ENCODE results near the gene TMEM62. TPM values are rescaled to one million over a fixed set of nuclear protein-coding genes. Genes with fewer than 3 reads are reported as not detected.

Gene TMEM62
- polyA plus RNA-seq, 3 donors: 10.5 to 11.3 (median 10.8) TPM

GRCh38 chr15:43198992-43199391, 65.6 kb downstream of the TMEM62 start:
- 100% methylated on average over 2 of the region's 3 CpGs for WGBS (ENCODE audit: insufficient coverage)
- DNase-seq: no peak
- peaks cover 39 to 57% of the 10 kb centered on the region in 2 donors for H3K36me3 Mint-ChIP-seq
- H3K4me1 ChIP-seq (ENCODE audit: control insufficient read depth in 1 of 2, insufficient read depth in 2 of 2, low read length in 2 of 2): no peaks in the 10 kb centered on the region
- no peak for TF ChIP-seq CTCF (IDR thresholded peaks at IDR 0.05)
- peaks cover 0 to 14% (median 3%) of the 10 kb centered on the region in 7 donors for H3K9me3 Mint-ChIP-seq
- no peak overlapping the region for H3K4me3 ChIP-seq (replicated peaks in 1 of 3; ENCODE audit: low read depth in 2 of 3, low read length in 3 of 3)
- H3K4me3 Mint-ChIP-seq: no peak overlapping the region
- intact Hi-C loops (cut with micrococcal nuclease): no loop called here
- no peak overlapping the region for H3K27ac ChIP-seq (ENCODE audit: low read depth in 1 of 2, low read length in 2 of 2)
- H3K36me3 ChIP-seq (replicated peaks in 1 of 2; ENCODE audit: control insufficient read depth in 1 of 2, insufficient read depth in 2 of 2, low read length in 2 of 2): peaks cover 30 to 40% of the 10 kb centered on the region in 2 donors
- H3K4me2 ChIP-seq (replicated peaks; ENCODE audit: extremely low read depth, low read length, poor library complexity, severe bottlenecking): no peak overlapping the region
- H3K27me3 ChIP-seq (ENCODE audit: control insufficient read depth in 2 of 2, insufficient read depth in 2 of 2, low read length in 2 of 2): no peaks in the 10 kb centered on the region
- no peak overlapping the region for H3K9ac ChIP-seq (ENCODE audit: insufficient read depth, low read length, poor library complexity, severe bottlenecking)
- no peaks in the 10 kb centered on the region for H3K79me2 ChIP-seq (ENCODE audit: insufficient read depth, low read length)
- H2AFZ ChIP-seq (ENCODE audit: insufficient read depth, low read depth, low read length, poor library complexity, severe bottlenecking): no peak overlapping the region
- peaks cover 4% of the 10 kb centered on the region for H4K20me1 ChIP-seq (ENCODE audit: insufficient read depth, low read length)
- peaks cover 1 to 5% (median 2%) of the 10 kb centered on the region in 3 donors for H3K27me3 Mint-ChIP-seq (ENCODE audit: low read depth in 3 of 3)
- H3K27ac Mint-ChIP-seq: no peak overlapping the region
- no peaks in the 10 kb centered on the region for H3K9me3 ChIP-seq (replicated peaks in 1 of 2; ENCODE audit: control insufficient read depth in 1 of 2, insufficient read depth in 1 of 2, low read length in 2 of 2)
- peaks cover 2% of the 10 kb centered on the region for H3K4me1 Mint-ChIP-seq

- no peak for DNase-seq
- H3K4me3 ChIP-seq (replicated peaks in 1 of 3; ENCODE audit: low read depth in 2 of 3, low read length in 3 of 3): no peak overlapping the region
- H3K27ac Mint-ChIP-seq: peak overlapping the region in 1 of 7 donors; percentile 54
- peaks cover 20 to 30% of the 10 kb centered on the region in 2 donors for H3K36me3 ChIP-seq (replicated peaks in 1 of 2; ENCODE audit: control insufficient read depth in 1 of 2, insufficient read depth in 2 of 2, low read length in 2 of 2)
- H3K9me3 ChIP-seq (replicated peaks in 1 of 2; ENCODE audit: control insufficient read depth in 1 of 2, insufficient read depth in 1 of 2, low read length in 2 of 2): no peaks in the 10 kb centered on the region
- H2AFZ ChIP-seq (ENCODE audit: insufficient read depth, low read depth, low read length, poor library complexity, severe bottlenecking): no peak overlapping the region
- no peak overlapping the region for H3K9ac ChIP-seq (ENCODE audit: insufficient read depth, low read length, poor library complexity, severe bottlenecking)
- WGBS (ENCODE audit: insufficient coverage): 100% methylated on average over 2 of the region's 3 CpGs
- peaks cover 6% of the 10 kb centered on the region for H3K4me1 Mint-ChIP-seq
- no peak for TF ChIP-seq CTCF (IDR thresholded peaks at IDR 0.05)
- peaks cover 0 to 14% (median 3%) of the 10 kb centered on the region in 7 donors for H3K9me3 Mint-ChIP-seq
- H4K20me1 ChIP-seq (ENCODE audit: insufficient read depth, low read length): no peaks in the 10 kb centered on the region
- no peaks in the 10 kb centered on the region for H3K4me1 ChIP-seq (ENCODE audit: control insufficient read depth in 1 of 2, insufficient read depth in 2 of 2, low read length in 2 of 2)
- H3K27me3 ChIP-seq (ENCODE audit: control insufficient read depth in 2 of 2, insufficient read depth in 2 of 2, low read length in 2 of 2): no peaks in the 10 kb centered on the region
- intact Hi-C loops (cut with micrococcal nuclease): loop anchor here in 1 of 2 donors (10.0 kb wide), 1 partner anchor 495 kb away; no protein-coding TSS in a partner anchor
- H3K4me2 ChIP-seq (replicated peaks; ENCODE audit: extremely low read depth, low read length, poor library complexity, severe bottlenecking): no peak overlapping the region
- H3K27me3 Mint-ChIP-seq (ENCODE audit: low read depth in 3 of 3): peaks cover 1 to 6% (median 2%) of the 10 kb centered on the region in 3 donors
- no peaks in the 10 kb centered on the region for H3K79me2 ChIP-seq (ENCODE audit: insufficient read depth, low read length)
- peaks cover 29 to 47% of the 10 kb centered on the region in 2 donors for H3K36me3 Mint-ChIP-seq
- no peak overlapping the region for H3K27ac ChIP-seq (ENCODE audit: low read depth in 1 of 2, low read length in 2 of 2)
- H3K4me3 Mint-ChIP-seq: no peak overlapping the region
Observed at GRCh38 chr15:43199945-43200488, 66.6 kb downstream of the TMEM62 start.
